Measurements from ENCODE around the gene MYO7A. TPM values are rescaled to one million over a fixed set of nuclear protein-coding genes. Genes with fewer than 3 reads are reported as not detected.

Gene MYO7A
- total and polyA plus RNA-seq, 9 donors: 3.1 to 18.7 (median 6.5) TPM

DNA sequence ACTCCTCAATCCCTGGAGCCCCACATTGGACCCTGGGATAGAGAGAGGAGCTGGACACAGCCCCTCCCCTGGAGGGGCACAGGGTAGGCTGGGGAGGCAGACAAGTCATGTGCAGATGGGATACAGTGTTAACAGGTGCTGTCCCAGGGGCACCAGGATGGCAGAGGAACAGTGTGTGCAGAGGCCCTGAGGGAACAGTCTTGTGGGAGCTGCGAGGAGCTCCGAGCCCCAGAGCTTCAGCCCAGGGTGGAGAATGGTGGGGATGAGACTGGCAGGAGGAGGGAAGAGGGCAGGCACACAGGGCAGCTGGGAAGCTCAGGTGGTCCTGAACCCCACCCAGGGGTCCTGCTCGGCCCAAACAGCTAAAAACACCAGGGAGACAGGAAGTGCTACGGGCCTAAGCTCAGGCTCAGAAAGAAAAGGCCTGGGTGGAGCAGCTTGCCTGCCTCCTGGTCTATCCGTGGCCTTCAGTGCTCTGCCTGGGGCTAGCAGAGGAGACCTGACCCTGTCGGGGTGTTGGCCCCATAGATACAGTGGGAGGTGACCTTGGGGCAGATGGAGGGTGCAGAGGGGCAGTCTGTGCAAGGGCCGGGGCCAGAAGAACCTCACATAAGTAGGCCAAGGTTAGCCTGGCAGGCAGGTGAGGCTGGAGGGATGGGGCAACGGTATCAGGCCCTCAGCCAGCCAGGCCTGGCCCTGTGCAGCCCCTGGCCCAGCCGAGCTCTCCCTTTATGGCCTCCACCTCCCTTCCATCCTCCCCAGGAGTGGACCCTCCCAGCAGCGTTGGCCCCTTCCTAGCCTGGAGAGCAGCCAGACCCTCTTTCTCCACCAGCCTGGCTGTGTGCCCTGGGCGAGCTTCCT, 45.8 kb upstream of the MYO7A start:
- 48 to 52% (median 48%) methylated on average over 11 of the region's 11 CpGs for WGBS, 3 donors
- DNase-seq: peak in 3 of 5 donors; percentile 8 to 34 (median 9)
- H3K36me3 ChIP-seq: no peaks in the 10 kb centered on the region
- H3K27me3 ChIP-seq: no peaks in the 10 kb centered on the region
- no peak overlapping the region for H3K4me3 ChIP-seq
- H3K9me3 ChIP-seq: no peaks in the 10 kb centered on the region
- TF ChIP-seq POLR2A (IDR thresholded peaks at IDR 0.05) (no peak), EP300 (IDR thresholded peaks at IDR 0.05) (no peak)
- TF ChIP-seq, protein P1, sequence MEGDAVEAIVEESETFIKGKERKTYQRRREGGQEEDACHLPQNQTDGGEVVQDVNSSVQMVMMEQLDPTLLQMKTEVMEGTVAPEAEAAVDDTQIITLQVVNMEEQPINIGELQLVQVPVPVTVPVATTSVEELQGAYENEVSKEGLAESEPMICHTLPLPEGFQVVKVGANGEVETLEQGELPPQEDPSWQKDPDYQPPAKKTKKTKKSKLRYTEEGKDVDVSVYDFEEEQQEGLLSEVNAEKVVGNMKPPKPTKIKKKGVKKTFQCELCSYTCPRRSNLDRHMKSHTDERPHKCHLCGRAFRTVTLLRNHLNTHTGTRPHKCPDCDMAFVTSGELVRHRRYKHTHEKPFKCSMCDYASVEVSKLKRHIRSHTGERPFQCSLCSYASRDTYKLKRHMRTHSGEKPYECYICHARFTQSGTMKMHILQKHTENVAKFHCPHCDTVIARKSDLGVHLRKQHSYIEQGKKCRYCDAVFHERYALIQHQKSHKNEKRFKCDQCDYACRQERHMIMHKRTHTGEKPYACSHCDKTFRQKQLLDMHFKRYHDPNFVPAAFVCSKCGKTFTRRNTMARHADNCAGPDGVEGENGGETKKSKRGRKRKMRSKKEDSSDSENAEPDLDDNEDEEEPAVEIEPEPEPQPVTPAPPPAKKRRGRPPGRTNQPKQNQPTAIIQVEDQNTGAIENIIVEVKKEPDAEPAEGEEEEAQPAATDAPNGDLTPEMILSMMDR (IDR thresholded peaks at IDR 0.05): no peak
- intact Hi-C loops (cut with DNase I): no loop called here
- peak overlapping the region; percentile 7 to 21 for H3K27ac ChIP-seq
- H3K4me1 ChIP-seq (ENCODE audit: insufficient read depth): peaks cover 23% of the 10 kb centered on the region

GRCh38 chr11:77082838-77083565, 45.0 kb upstream of the MYO7A start:
- Histone ChIP-seq H3K9me3 (no peaks in the 10 kb centered on the region), H3K27me3 (no peaks in the 10 kb centered on the region), H3K4me1 (ENCODE audit: insufficient read depth) (peaks cover 23% of the 10 kb centered on the region), H3K36me3 (no peaks in the 10 kb centered on the region), H3K27ac (peak overlapping the region; percentile 21 to 52), H3K4me3 (no peak overlapping the region)
- intact Hi-C loops (cut with DNase I): no loop called here
- TF ChIP-seq, protein P1 (IDR thresholded peaks at IDR 0.05): no peak
- TF ChIP-seq EP300 (IDR thresholded peaks at IDR 0.05) (no peak), POLR2A (IDR thresholded peaks at IDR 0.05) (no peak)
- WGBS, 3 donors: 60 to 69% (median 61%) methylated on average over 15 of the region's 15 CpGs
- peak; percentile 44 to 59 (median 51) for DNase-seq

DNA sequence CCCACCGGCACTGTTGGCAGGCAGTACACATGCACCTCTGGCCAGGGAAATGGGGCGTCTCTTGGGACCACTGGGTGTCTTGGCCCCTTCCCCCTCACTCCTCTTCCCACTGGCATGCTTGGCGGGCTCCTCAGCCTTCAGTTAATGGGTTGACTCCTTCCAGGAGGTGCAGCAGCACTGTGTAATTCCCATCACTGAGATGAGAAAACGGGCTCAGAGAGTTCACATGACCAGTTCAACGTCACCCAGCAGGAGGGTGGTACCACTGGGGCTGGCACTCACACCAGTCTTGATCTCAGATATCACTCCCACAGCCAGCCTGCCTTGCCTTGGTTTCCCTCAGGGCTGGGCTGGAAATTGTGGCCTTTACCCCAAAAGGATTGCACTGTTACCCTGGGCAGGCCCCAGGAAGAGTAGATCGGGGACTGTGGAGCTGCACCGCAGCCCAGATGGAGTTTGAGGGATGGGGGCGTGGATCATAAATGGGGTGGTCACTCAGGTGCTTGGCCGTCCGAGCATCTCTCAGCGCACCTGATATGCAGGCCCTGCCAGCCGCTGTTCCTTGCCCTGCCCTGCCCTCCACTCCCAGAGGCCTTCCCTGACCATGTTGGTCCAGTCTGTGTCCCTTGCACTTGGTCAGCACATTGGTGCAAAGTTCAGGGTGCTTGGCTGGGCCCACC, 44.3 kb upstream of the MYO7A start:
- H3K36me3 ChIP-seq: no peaks in the 10 kb centered on the region
- no peaks in the 10 kb centered on the region for H3K27me3 ChIP-seq
- no peak for TF ChIP-seq POLR2A (IDR thresholded peaks at IDR 0.05)
- TF ChIP-seq EP300 (IDR thresholded peaks at IDR 0.05): no peak
- TF ChIP-seq, protein P1 (IDR thresholded peaks at IDR 0.05): no peak
- DNase-seq: peak in 4 of 5 donors; percentile 9 to 27 (median 18)
- H3K4me3 ChIP-seq: no peak overlapping the region
- H3K9me3 ChIP-seq: no peaks in the 10 kb centered on the region
- intact Hi-C loops (cut with DNase I): no loop called here
- WGBS, 3 donors: 92 to 94% (median 94%) methylated on average over 12 of the region's 12 CpGs
- H3K27ac ChIP-seq: no peak overlapping the region
- H3K4me1 ChIP-seq (ENCODE audit: insufficient read depth): peaks cover 23% of the 10 kb centered on the region

- Histone ChIP-seq H3K9me3 (no peaks in the 10 kb centered on the region), H3K27me3 (no peaks in the 10 kb centered on the region), H3K36me3 (no peaks in the 10 kb centered on the region), H3K4me1 (ENCODE audit: insufficient read depth) (peaks cover 23% of the 10 kb centered on the region), H3K27ac (no peak overlapping the region), H3K4me3 (no peak overlapping the region)
- TF ChIP-seq EP300 (IDR thresholded peaks at IDR 0.05) (no peak), POLR2A (IDR thresholded peaks at IDR 0.05) (no peak)
- TF ChIP-seq, protein P1 (IDR thresholded peaks at IDR 0.05): no peak
- 75 to 89% (median 89%) methylated on average over 25 of the region's 25 CpGs for WGBS, 3 donors
- intact Hi-C loops (cut with DNase I): no loop called here
- DNase-seq: peak; percentile 9 to 37 (median 22)
Observed at GRCh38 chr11:77084581-77085191, 43.4 kb upstream of the MYO7A start.

All from ovary (tissue), 9 donors.